Transverse colon (tissue), 4 donors: ENCODE results near the gene CRX. TPM values are rescaled to one million over a fixed set of nuclear protein-coding genes. Genes with fewer than 3 reads are reported as not detected.
A peak's percentile ranks its signal among the peaks of the same experiment; 100 is the strongest.

Experiments
- DNase-seq: peaks from one replicate; pipeline ENCODE4 v3.0.0-alpha.2; 2019
- H3K27ac ChIP-seq, 4 donors: fragments of 200-600 bp; sonication (generic); 2 replicates each; pipeline ENCODE4 v1.5.1; 2016 to 2018; ENCODE audit warnings: inconsistent platforms in 4 of 4
- H3K27me3 ChIP-seq: fragments of 200-600 bp; sonication (generic); 2 replicates; pipeline ENCODE4 v1.5.1; 2017; ENCODE audit warnings: inconsistent platforms
- H3K36me3 ChIP-seq, 4 donors: fragments of 200-600 bp; sonication (generic); 2 replicates each; pipeline ENCODE4 v1.5.1; 2017 to 2019; ENCODE audit warnings: inconsistent platforms in 4 of 4
- H3K4me1 ChIP-seq, 4 donors: fragments of 200-600 bp; sonication (generic); 2 replicates each; pipeline ENCODE4 v1.5.1; 2017 to 2020; ENCODE audit warnings: inconsistent platforms in 4 of 4
- H3K4me3 ChIP-seq, 4 donors: fragments of 200-600 bp; sonication (generic); 1 replicate in 1 of 4; 2 replicates in 3 of 4; pipeline versions ENCODE4 v1.5.1 to v1.6.1; 2017 to 2019; ENCODE audit warnings: inconsistent platforms in 4 of 4
- H3K9me3 ChIP-seq, 2 donors: fragments of 200-600 bp; sonication (generic); 2 replicates each; pipeline ENCODE4 v1.5.1; 2017 to 2019; ENCODE audit warnings: inconsistent platforms in 2 of 2
- CTCF ChIP-seq, 5 experiments: fragments of 200-600 bp in 3 of 5; fragments of 450-650 bp in 2 of 5; sonication (generic) in 3 of 5; IDR thresholded peaks; 1 replicate in 2 of 5; 2 replicates in 3 of 5; pipeline ENCODE4 v1.5.1; 2016 to 2017; ENCODE audit warnings: antibody characterized with exemption in 5 of 5, inconsistent platforms in 3 of 5, mild to moderate bottlenecking in 2 of 5, moderate library complexity in 1 of 5
- EP300 ChIP-seq: sonication (generic); formaldehyde crosslinking; IDR thresholded peaks from one replicate; pipeline ENCODE4 v1.6.1; 2017; ENCODE audit warnings: antibody characterized with exemption, low read depth
- POLR2A ChIP-seq: fragments of 450-650 bp; IDR thresholded peaks from one replicate; pipeline ENCODE4 v1.6.1; 2016; ENCODE audit warnings: antibody characterized with exemption, mild to moderate bottlenecking, moderate library complexity
- POLR2AphosphoS5 ChIP-seq, 3 donors: sonication (generic); formaldehyde crosslinking; IDR thresholded peaks; one replicate each; pipeline ENCODE4 v1.6.1; 2016; ENCODE audit warnings: antibody characterized with exemption in 3 of 3
- WGBS, 2 donors: methylation state at CpG; one replicate each; pipeline ENCODE4 v1.1.5; 2018; ENCODE audit warnings: low coverage in 1 of 2; 5-methylcytosine and 5-hydroxymethylcytosine counted together
- in situ Hi-C, 4 donors: fragments of 200-750 bp; cut with MboI; loops; one replicate each; pipeline versions ENCODE4 v1.15.0 to v1.15.1; 2017; ENCODE audit warnings: low sequenced_read_pairs in 3 of 4, low pct_ligation_motif_present in 1 of 4, low pct_unique_long_range_greater_than_20kb in 1 of 4
- intact Hi-C: fragments of 100-400 bp; cut with DNase I; formaldehyde crosslinking; loops from one replicate; pipeline ENCODE4 v1.15.1; 2023; ENCODE audit warnings: low total_unique reads
- total RNA-seq, 4 donors: library from RNA; depleted of rRNA; stranded (reverse); fragments of >200 nt; gene quantifications; one replicate each; pipeline ENCODE4 v1.1.0, GENCODE V29; 2016

CRX gene
- total RNA-seq, 4 donors from 2014 or later = not detected

- 51% methylated on average over 5 of the region's 5 CpGs; no CpG with 5 or more reads in 1 of the 2 donors for WGBS, 2 donors
- Histone ChIP-seq H3K4me1 (no peaks in the 10 kb centered on the region), H3K9me3 (no peaks in the 10 kb centered on the region), H3K27me3 (peaks cover 21% of the 10 kb centered on the region), H3K27ac (no peak overlapping the region), H3K36me3 (no peaks in the 10 kb centered on the region), H3K4me3 (no peak overlapping the region)
- no peak for TF ChIP-seq POLR2AphosphoS5 (IDR thresholded peaks at IDR 0.05)
- no peak for TF ChIP-seq POLR2A
- no peak for TF ChIP-seq EP300
- TF ChIP-seq CTCF (IDR thresholded peaks at IDR 0.05) = no peak
- in situ Hi-C loops = loop anchor here in 1 of 4 donors (25.0 kb wide), 1 partner anchor 169 kb away; no protein-coding TSS in a partner anchor
- no peak for DNase-seq
- intact Hi-C loops = no loop called here
Observed at GRCh38 chr19:47842941-47843340, 21.2 kb downstream of the CRX start.

- TF ChIP-seq EP300 (no peak), POLR2AphosphoS5 (IDR thresholded peaks at IDR 0.05) (no peak), POLR2A (no peak), CTCF (IDR thresholded peaks at IDR 0.05) (no peak)
Observed at GRCh38 chr19:47848425-47848822, 26.7 kb downstream of the CRX start.

GRCh38 chr19:47848823-47849473 lies 27.2 kb downstream of the CRX start:
- Histone ChIP-seq H3K9me3 (no peaks in the 10 kb centered on the region), H3K36me3 (no peaks in the 10 kb centered on the region), H3K4me1 (peaks cover 0 to 3% (median 0%) of the 10 kb centered on the region in 4 donors), H3K27me3 (peaks cover 57% of the 10 kb centered on the region), H3K4me3 (no peak overlapping the region), H3K27ac (no peak overlapping the region)
- WGBS, 2 donors = 11 to 12% methylated on average over 11 to 22 of the region's 22 CpGs
- in situ Hi-C loops (loop anchor here in 1 of 4 donors (25.0 kb wide), 1 partner anchor 163 kb away; no protein-coding TSS in a partner anchor), intact Hi-C loops (no loop called here)
- no peak for DNase-seq
- no peak for TF ChIP-seq POLR2AphosphoS5 (IDR thresholded peaks at IDR 0.05)
- peak in 3 of 5 experiments; percentile 9 to 25 (median 21) for TF ChIP-seq CTCF (IDR thresholded peaks at IDR 0.05)

More at GRCh38 chr19:47848425-47848822, 26.7 kb downstream of the CRX start:
- Histone ChIP-seq H3K4me1 (peaks cover 0 to 3% (median 0%) of the 10 kb centered on the region in 4 donors), H3K9me3 (no peaks in the 10 kb centered on the region), H3K27me3 (peaks cover 52% of the 10 kb centered on the region), H3K27ac (no peak overlapping the region), H3K36me3 (no peaks in the 10 kb centered on the region), H3K4me3 (no peak overlapping the region)
- no peak for DNase-seq
- in situ Hi-C loops (loop anchor here in 1 of 4 donors (25.0 kb wide), 1 partner anchor 164 kb away; no protein-coding TSS in a partner anchor), intact Hi-C loops (no loop called here)
- 55 to 58% methylated on average over 9 to 10 of the region's 10 CpGs for WGBS, 2 donors

GRCh38 chr19:47853003-47853402 lies 31.3 kb downstream of the CRX start:
- Histone ChIP-seq H3K27ac (no peak overlapping the region), H3K27me3 (peaks cover 76% of the 10 kb centered on the region), H3K4me3 (no peak overlapping the region), H3K4me1 (peaks cover 0 to 3% (median 0%) of the 10 kb centered on the region in 4 donors), H3K9me3 (no peaks in the 10 kb centered on the region), H3K36me3 (no peaks in the 10 kb centered on the region)
- intact Hi-C loops = no loop called here
- no peak for TF ChIP-seq POLR2AphosphoS5 (IDR thresholded peaks at IDR 0.05)
- no peak for TF ChIP-seq EP300
- no peak for TF ChIP-seq CTCF (IDR thresholded peaks at IDR 0.05)
- TF ChIP-seq POLR2A = no peak
- WGBS, 2 donors = 63 to 100% methylated on average over 1 to 5 of the region's 5 CpGs
- in situ Hi-C loops = no loop called here
- DNase-seq = no peak
